ENCODE results near the gene CENPE. TPM values are rescaled to one million over a fixed set of nuclear protein-coding genes. Genes with fewer than 3 reads are reported as not detected.
"Not testable (repeated sequence)": the region's sequence is repeated elsewhere in the genome, so short reads cannot be mapped to it uniquely, and the experiment has no call there.

CENPE gene
- total RNA-seq (2014; rRNA removed; shearing (Covaris generic)) = 24.0 and 24.4 TPM in 2 replicates
- polyA plus RNA-seq (2015; cell fraction: cytosol; rRNA removed) = 10.3 and 15.1 TPM in 2 replicates
- polyA plus RNA-seq (2015; cell fraction: nucleus; rRNA removed) = 36.2 and 41.9 TPM in 2 replicates

- DNase-seq (ENCODE audit: low read depth) = peak; percentile 85
Observed at GRCh38 chr4:103198111-103198765, at the start of gene CENPE. CENPE (minus strand) TSS chr4:103198343; CDS start chr4:103198319, 24 bp downstream.

GRCh38 chr4:103244251-103244650 is 46.1 kb upstream of the CENPE start:
- DNase-seq (ENCODE audit: low read depth) = peak; percentile 1

GRCh38 chr4:103230938-103231337 is 32.8 kb upstream of the CENPE start:
- not testable (repeated sequence) for DNase-seq (ENCODE audit: low read depth)

- not testable (repeated sequence) for DNase-seq (ENCODE audit: low read depth)
Observed at GRCh38 chr4:103223556-103223955, 25.4 kb upstream of the CENPE start.

- DNase-seq (ENCODE audit: low read depth) = no peak
Observed at GRCh38 chr4:103207673-103208072, 9.5 kb upstream of the CENPE start.

GRCh38 chr4:103204111-103204510 is 6.0 kb upstream of the CENPE start:
- DNase-seq (ENCODE audit: low read depth) = no peak

- no peak for DNase-seq (ENCODE audit: low read depth)
Observed at GRCh38 chr4:103201724-103202123, 3.6 kb upstream of the CENPE start.

GRCh38 chr4:103201253-103201652 is 3.1 kb upstream of the CENPE start:
- DNase-seq (ENCODE audit: low read depth) = no peak

GRCh38 chr4:103199009-103199408 is 866 bp upstream of the CENPE start:
- no peak for DNase-seq (ENCODE audit: low read depth)

GRCh38 chr4:103197765-103198110 is 405 bp downstream of the CENPE start:
- no peak for DNase-seq (ENCODE audit: low read depth)

GRCh38 chr4:103193457-103193856 is 4.7 kb downstream of the CENPE start:
- DNase-seq (ENCODE audit: low read depth) = no peak

GRCh38 chr4:103171006-103171405 is 27.1 kb downstream of the CENPE start:
- no peak for DNase-seq (ENCODE audit: low read depth)

GRCh38 chr4:103169750-103170149 is 28.4 kb downstream of the CENPE start:
- DNase-seq (ENCODE audit: low read depth) = not testable (repeated sequence)

GRCh38 chr4:103168993-103169392 is 29.1 kb downstream of the CENPE start:
- no peak for DNase-seq (ENCODE audit: low read depth)

- DNase-seq (ENCODE audit: low read depth) = no peak
Observed at GRCh38 chr4:103162176-103162575, 36.0 kb downstream of the CENPE start.

- DNase-seq (ENCODE audit: low read depth) = no peak
Observed at GRCh38 chr4:103158760-103159159, 39.4 kb downstream of the CENPE start.

GRCh38 chr4:103156106-103156505 is 42.0 kb downstream of the CENPE start:
- no peak for DNase-seq (ENCODE audit: low read depth)

GRCh38 chr4:103152381-103152780 is 45.8 kb downstream of the CENPE start:
- DNase-seq (ENCODE audit: low read depth) = no peak

GRCh38 chr4:103150677-103151076 is 47.5 kb downstream of the CENPE start:
- DNase-seq (ENCODE audit: low read depth) = peak; percentile 74

GRCh38 chr4:103144926-103145325 is 53.2 kb downstream of the CENPE start:
- DNase-seq (ENCODE audit: low read depth) = no peak

- DNase-seq (ENCODE audit: low read depth) = peak; percentile 82
Observed at GRCh38 chr4:103137446-103137827, 60.7 kb downstream of the CENPE start.

GRCh38 chr4:103136671-103137445 is 61.3 kb downstream of the CENPE start:
- no peak for DNase-seq (ENCODE audit: low read depth)

- DNase-seq (ENCODE audit: low read depth) = no peak
Observed at GRCh38 chr4:103129174-103129573, 69.0 kb downstream of the CENPE start.

Data from HT1080 (cell line).